Stomach smooth muscle (tissue), 2 donors: ENCODE measurements around the gene CEP72.
"Not testable (repeated sequence)": the region's sequence is repeated elsewhere in the genome, so short reads cannot be mapped to it uniquely, and the experiment has no call there.

ENCODE experiments used
- H3K27ac ChIP-seq: one replicate; pipeline ENCODE4 v1.7.0; 2013; ENCODE audit warnings: mild to moderate bottlenecking, low read length, inconsistent platforms
- H3K27me3 ChIP-seq, 2 donors: one replicate each; pipeline ENCODE4 v1.7.0; 2013; ENCODE audit warnings: low read length in 2 of 2; ENCODE audit not compliant: insufficient read depth in 2 of 2, control insufficient read depth in 1 of 2
- H3K36me3 ChIP-seq, 2 donors: one replicate each; pipeline ENCODE4 v1.7.0; 2013; ENCODE audit warnings: low read length in 2 of 2; ENCODE audit not compliant: control insufficient read depth in 2 of 2, insufficient read depth in 2 of 2
- H3K4me1 ChIP-seq: one replicate; pipeline ENCODE4 v1.7.0; 2013; ENCODE audit warnings: low read length; ENCODE audit not compliant: control insufficient read depth, insufficient read depth
- H3K4me3 ChIP-seq, 2 donors: one replicate each; pipeline ENCODE4 v1.7.0; 2013; ENCODE audit warnings: low read length in 2 of 2
- H3K9ac ChIP-seq, 2 donors: one replicate each; pipeline ENCODE4 v1.7.0; 2013; ENCODE audit warnings: low read length in 2 of 2, mild to moderate bottlenecking in 1 of 2
- H3K9me3 ChIP-seq, 2 donors: one replicate each; pipeline ENCODE4 v1.7.0; 2013; ENCODE audit warnings: low read length in 2 of 2; ENCODE audit not compliant: control insufficient read depth in 2 of 2
- donor health status: healthy.
- donor health status: Pancreatic carcinoma.

CEP72 gene

GRCh38 chr5:680836-681235 is 68.7 kb downstream of the CEP72 start:
- peaks cover 53% of the 10 kb centered on the region for H3K4me1 ChIP-seq
- not testable (repeated sequence) for H3K9me3 ChIP-seq

DNA sequence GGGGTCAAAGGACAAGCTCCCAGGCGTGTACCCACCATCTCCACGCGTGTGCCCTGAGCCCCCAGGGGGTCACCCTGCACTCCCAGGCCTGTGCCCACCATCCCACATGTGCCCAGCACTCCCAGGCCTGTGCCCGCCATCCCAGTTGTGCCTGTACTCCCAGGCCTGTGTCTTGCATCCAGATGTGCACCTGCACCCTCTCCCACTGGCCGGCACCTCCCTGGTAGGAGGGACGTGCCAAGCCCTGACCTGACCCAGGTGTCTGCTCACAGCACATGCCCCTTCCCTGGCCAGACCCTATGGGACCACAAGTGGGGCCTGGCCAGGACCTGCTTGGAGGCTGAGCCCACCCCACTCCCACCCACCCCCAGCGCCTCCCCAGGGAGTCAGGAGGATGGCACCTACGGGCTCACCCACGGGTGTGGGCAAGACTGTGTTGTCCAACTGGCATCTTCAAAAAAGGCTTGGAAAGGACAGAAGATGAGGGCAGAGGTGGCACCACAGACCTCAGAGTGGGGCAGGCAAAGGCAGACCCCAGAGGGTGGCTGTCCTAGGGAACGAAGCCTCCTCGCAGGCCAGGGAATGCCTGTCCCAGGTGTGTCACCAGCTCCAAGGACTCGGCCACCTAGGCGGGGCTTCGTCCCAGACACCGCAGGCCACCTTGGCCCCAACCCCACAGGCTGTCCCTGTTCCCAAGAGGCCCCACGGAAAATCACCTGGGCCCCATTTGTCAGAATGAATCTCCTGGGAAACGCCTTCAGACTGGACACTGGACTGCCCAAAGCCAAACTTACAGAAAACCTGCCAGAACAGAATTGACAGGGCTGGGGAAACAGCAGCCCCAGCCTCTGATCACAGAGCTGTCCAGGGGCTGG is 69.4 kb downstream of the CEP72 start:
- not testable (repeated sequence) for H3K9me3 ChIP-seq, H3K36me3 ChIP-seq, H3K27me3 ChIP-seq, H3K9ac ChIP-seq, H3K4me3 ChIP-seq, H3K27ac ChIP-seq
- H3K4me1 ChIP-seq: peaks cover 46% of the 10 kb centered on the region

More at GRCh38 chr5:680836-681235, 68.7 kb downstream of the CEP72 start:
- H3K27ac ChIP-seq, H3K4me3 ChIP-seq, H3K36me3 ChIP-seq, H3K27me3 ChIP-seq, H3K9ac ChIP-seq: not testable (repeated sequence)

GRCh38 chr5:682216-682615 is 70.1 kb downstream of the CEP72 start:
- H3K9me3 ChIP-seq, H3K27ac ChIP-seq, H3K4me3 ChIP-seq, H3K36me3 ChIP-seq, H3K9ac ChIP-seq, H3K27me3 ChIP-seq: not testable (repeated sequence)
- H3K4me1 ChIP-seq: peaks cover 41% of the 10 kb centered on the region

- H3K4me3 ChIP-seq, H3K9me3 ChIP-seq, H3K27ac ChIP-seq, H3K27me3 ChIP-seq, H3K36me3 ChIP-seq, H3K9ac ChIP-seq: not testable (repeated sequence)
- peaks cover 38% of the 10 kb centered on the region for H3K4me1 ChIP-seq
These were observed 70.7 kb downstream of the CEP72 start for GRCh38 chr5:682651-683358.

- H3K27me3 ChIP-seq: no peaks in the 10 kb centered on the region
- no peaks in the 10 kb centered on the region for H3K9me3 ChIP-seq
- H3K4me1 ChIP-seq: peaks cover 36% of the 10 kb centered on the region
- H3K36me3 ChIP-seq: no peaks in the 10 kb centered on the region
- H3K4me3 ChIP-seq: no peak overlapping the region
- H3K27ac ChIP-seq: peak overlapping the region; percentile 11
- H3K9ac ChIP-seq: no peak overlapping the region
These were observed 71.7 kb downstream of the CEP72 start for GRCh38 chr5:683551-684481.

GRCh38 chr5:684751-685216 is 72.6 kb downstream of the CEP72 start:
- Histone ChIP-seq H3K9me3 (no peaks in the 10 kb centered on the region), H3K27me3 (no peaks in the 10 kb centered on the region), H3K36me3 (no peaks in the 10 kb centered on the region), H3K4me3 (no peak overlapping the region), H3K9ac (no peak overlapping the region), H3K4me1 (peaks cover 36% of the 10 kb centered on the region), H3K27ac (no peak overlapping the region)

DNA sequence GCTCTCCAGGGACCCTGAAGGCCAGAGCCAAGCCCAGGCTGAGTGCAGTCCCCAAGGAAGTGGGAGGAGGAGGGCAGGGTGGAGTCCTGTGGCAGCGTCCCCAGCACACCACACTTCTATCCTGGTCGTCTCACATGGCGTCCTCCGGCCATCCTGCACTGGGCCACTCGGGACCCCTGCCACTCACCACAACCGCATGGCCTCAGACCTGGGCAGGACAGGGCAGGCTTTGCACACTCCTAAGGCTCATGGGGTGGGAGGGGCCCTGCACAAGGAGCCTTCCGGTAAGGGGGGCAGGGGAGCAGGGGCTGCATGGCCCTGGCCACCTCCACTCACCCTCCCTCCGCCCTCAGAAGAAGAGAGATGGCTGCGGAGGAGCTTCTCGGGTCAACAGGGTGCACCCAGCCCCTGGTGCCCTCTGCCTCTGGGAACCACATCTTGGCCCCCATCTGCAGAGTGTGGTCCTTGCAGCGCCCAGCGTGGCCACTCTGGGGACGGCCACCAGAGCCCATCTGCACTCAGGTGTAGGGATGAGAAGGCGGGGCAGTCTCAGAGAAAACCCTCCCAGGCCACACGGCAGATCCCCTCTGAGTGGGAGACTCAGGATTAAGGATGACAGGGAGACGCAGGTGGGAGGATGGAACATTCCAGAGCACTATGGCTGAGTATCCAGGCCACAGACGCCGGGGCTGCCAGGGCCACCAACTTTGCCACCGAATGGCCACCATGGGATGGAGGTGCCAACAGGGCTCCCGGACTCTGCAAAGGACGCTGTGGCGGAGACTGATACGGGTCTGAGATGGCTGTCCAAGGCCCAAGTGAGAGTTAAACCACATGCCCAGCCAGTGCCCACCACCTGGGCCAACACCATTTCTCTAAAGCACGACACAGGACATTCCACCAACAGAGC is 73.4 kb downstream of the CEP72 start:
- Histone ChIP-seq H3K27ac (no peak overlapping the region), H3K27me3 (no peaks in the 10 kb centered on the region), H3K4me1 (peaks cover 34% of the 10 kb centered on the region), H3K36me3 (no peaks in the 10 kb centered on the region), H3K9me3 (no peaks in the 10 kb centered on the region), H3K9ac (no peak overlapping the region), H3K4me3 (no peak overlapping the region)

- H3K36me3 ChIP-seq, H3K9ac ChIP-seq, H3K27me3 ChIP-seq, H3K27ac ChIP-seq, H3K4me3 ChIP-seq, H3K9me3 ChIP-seq: not testable (repeated sequence)
- peaks cover 29% of the 10 kb centered on the region for H3K4me1 ChIP-seq
These were observed 74.0 kb downstream of the CEP72 start for GRCh38 chr5:686172-686523.

- H3K9me3 ChIP-seq, H3K9ac ChIP-seq, H3K36me3 ChIP-seq, H3K4me3 ChIP-seq, H3K27me3 ChIP-seq, H3K27ac ChIP-seq: not testable (repeated sequence)
- peaks cover 26% of the 10 kb centered on the region for H3K4me1 ChIP-seq
These were observed 74.8 kb downstream of the CEP72 start for GRCh38 chr5:686936-687335.
